Measurements from ENCODE around the gene RASGRP3. TPM values are rescaled to one million over a fixed set of nuclear protein-coding genes. Genes with fewer than 3 reads are reported as not detected.

RASGRP3 gene
- total and polyA plus RNA-seq, 2 of the 13 experiments (the other 11 are each of a cell fraction or from before 2014, with no cell fraction given): 0.01 TPM; not detected in 1

DNA sequence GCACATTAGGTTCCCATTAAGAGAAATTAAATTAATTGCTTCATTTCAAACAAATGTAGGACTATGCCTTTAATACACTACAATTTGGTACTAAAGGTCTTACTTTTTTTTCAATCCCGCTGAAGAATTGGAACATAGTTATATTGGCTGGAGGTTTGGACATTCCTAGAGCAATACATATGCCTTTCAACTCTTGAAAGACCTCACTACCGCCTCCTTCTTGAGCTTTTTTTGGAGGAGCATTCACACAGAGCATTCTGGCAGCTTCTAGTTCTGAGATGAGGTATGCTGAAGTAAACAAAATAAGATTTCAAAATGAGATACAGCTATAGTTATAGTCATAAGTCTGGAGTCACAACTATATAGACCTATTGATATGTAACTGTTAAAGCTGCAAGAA lies 111.8 kb downstream of the RASGRP3 start:
- no peak overlapping the region for H3K4me3 ChIP-seq (replicated peaks in 1 of 3; ENCODE audit: insufficient read depth in 1 of 3, low read depth in 2 of 3, low read length in 3 of 3)
- H3K36me3 ChIP-seq (replicated peaks in 1 of 2; ENCODE audit: control insufficient read depth in 1 of 2, insufficient read depth in 2 of 2, low read length in 2 of 2): peaks cover 17 to 79% of the 10 kb centered on the region in 2 experiments
- BruUV-seq (replicated peaks): no TSS peak
- no peak for FAIRE-seq
- DNase-seq (ENCODE audit: low spot score): no peak
- no peak overlapping the region for H3K9ac ChIP-seq (ENCODE audit: insufficient read depth, low read depth, low read length)
- 96% methylated on average over 2 of the region's 2 CpGs for WGBS (ENCODE audit: low lambda C conversion rate)
- TF ChIP-seq, protein P1, sequence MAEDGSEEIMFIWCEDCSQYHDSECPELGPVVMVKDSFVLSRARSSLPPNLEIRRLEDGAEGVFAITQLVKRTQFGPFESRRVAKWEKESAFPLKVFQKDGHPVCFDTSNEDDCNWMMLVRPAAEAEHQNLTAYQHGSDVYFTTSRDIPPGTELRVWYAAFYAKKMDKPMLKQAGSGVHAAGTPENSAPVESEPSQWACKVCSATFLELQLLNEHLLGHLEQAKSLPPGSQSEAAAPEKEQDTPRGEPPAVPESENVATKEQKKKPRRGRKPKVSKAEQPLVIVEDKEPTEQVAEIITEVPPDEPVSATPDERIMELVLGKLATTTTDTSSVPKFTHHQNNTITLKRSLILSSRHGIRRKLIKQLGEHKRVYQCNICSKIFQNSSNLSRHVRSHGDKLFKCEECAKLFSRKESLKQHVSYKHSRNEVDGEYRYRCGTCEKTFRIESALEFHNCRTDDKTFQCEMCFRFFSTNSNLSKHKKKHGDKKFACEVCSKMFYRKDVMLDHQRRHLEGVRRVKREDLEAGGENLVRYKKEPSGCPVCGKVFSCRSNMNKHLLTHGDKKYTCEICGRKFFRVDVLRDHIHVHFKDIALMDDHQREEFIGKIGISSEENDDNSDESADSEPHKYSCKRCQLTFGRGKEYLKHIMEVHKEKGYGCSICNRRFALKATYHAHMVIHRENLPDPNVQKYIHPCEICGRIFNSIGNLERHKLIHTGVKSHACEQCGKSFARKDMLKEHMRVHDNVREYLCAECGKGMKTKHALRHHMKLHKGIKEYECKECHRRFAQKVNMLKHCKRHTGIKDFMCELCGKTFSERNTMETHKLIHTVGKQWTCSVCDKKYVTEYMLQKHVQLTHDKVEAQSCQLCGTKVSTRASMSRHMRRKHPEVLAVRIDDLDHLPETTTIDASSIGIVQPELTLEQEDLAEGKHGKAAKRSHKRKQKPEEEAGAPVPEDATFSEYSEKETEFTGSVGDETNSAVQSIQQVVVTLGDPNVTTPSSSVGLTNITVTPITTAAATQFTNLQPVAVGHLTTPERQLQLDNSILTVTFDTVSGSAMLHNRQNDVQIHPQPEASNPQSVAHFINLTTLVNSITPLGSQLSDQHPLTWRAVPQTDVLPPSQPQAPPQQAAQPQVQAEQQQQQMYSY (CRISPR knock-in tag; IDR thresholded peaks at IDR 0.05): no peak
- no peak for TF ChIP-seq ZNF652 (CRISPR knock-in tag; IDR thresholded peaks at IDR 0.05; ENCODE audit: borderline replicate concordance, low read depth)
- no peak for TF ChIP-seq AGO1 (IDR thresholded peaks at IDR 0.05; ENCODE audit: low read depth, low read length, poor library complexity, severe bottlenecking)
- TF ChIP-seq, protein P2, sequence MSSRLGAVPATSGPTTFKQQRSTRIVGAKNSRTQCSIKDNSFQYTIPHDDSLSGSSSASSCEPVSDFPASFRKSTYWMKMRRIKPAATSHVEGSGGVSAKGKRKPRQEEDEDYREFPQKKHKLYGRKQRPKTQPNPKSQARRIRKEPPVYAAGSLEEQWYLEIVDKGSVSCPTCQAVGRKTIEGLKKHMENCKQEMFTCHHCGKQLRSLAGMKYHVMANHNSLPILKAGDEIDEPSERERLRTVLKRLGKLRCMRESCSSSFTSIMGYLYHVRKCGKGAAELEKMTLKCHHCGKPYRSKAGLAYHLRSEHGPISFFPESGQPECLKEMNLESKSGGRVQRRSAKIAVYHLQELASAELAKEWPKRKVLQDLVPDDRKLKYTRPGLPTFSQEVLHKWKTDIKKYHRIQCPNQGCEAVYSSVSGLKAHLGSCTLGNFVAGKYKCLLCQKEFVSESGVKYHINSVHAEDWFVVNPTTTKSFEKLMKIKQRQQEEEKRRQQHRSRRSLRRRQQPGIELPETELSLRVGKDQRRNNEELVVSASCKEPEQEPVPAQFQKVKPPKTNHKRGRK (CRISPR knock-in tag; IDR thresholded peaks at IDR 0.05): no peak
- TF ChIP-seq KDM4B (CRISPR knock-in tag; IDR thresholded peaks at IDR 0.05): no peak
- no peak for TF ChIP-seq ZNF724P (CRISPR knock-in tag; IDR thresholded peaks at IDR 0.05; ENCODE audit: borderline replicate concordance)
- no peak for TF ChIP-seq FOXC1 (CRISPR knock-in tag; IDR thresholded peaks at IDR 0.05; ENCODE audit: borderline replicate concordance)
- no peak for TF ChIP-seq ZNF572 (CRISPR knock-in tag; IDR thresholded peaks at IDR 0.05)
- no peak for TF ChIP-seq ZNF17 (CRISPR knock-in tag; IDR thresholded peaks at IDR 0.05)
- in situ Hi-C loops (cut with HindIII; ENCODE audit: extremely low pct_ligation_motif_present, low pct_unique_long_range_greater_than_20kb) (loop anchor here (25.0 kb wide), 1 partner anchor 826 kb away; no protein-coding TSS in a partner anchor), intact Hi-C loops (cut with micrococcal nuclease; ENCODE audit: unreplicated experiment) (no loop called here)
- H3K4me2 ChIP-seq (ENCODE audit: low read depth, low read length): no peak overlapping the region
- ChIA-PET CTCF (ENCODE audit: low intra/inter-chr PET ratio, low total read pairs) (no interaction called here), POLR2A (no interaction called here)
- no peak overlapping the region for H3K27ac ChIP-seq (ENCODE audit: extremely low read length, insufficient read depth, low read length)
- no peak overlapping the region for H2AFZ ChIP-seq (ENCODE audit: low read length)
- ATAC-seq: no peak
- H3K27me3 ChIP-seq (ENCODE audit: control insufficient read depth in 1 of 2, insufficient read depth in 2 of 2, low read length in 2 of 2): no peaks in the 10 kb centered on the region
- no peaks in the 10 kb centered on the region for H4K20me1 ChIP-seq (ENCODE audit: insufficient read depth, low read length)
- H3K79me2 ChIP-seq (ENCODE audit: insufficient read depth, low read length): no peaks in the 10 kb centered on the region
- no peaks in the 10 kb centered on the region for H3K4me1 ChIP-seq (ENCODE audit: insufficient read depth, low read length)
- no peaks in the 10 kb centered on the region for H3K9me3 ChIP-seq (ENCODE audit: low read length)
